ENCODE results near the gene TBCE.

DNA sequence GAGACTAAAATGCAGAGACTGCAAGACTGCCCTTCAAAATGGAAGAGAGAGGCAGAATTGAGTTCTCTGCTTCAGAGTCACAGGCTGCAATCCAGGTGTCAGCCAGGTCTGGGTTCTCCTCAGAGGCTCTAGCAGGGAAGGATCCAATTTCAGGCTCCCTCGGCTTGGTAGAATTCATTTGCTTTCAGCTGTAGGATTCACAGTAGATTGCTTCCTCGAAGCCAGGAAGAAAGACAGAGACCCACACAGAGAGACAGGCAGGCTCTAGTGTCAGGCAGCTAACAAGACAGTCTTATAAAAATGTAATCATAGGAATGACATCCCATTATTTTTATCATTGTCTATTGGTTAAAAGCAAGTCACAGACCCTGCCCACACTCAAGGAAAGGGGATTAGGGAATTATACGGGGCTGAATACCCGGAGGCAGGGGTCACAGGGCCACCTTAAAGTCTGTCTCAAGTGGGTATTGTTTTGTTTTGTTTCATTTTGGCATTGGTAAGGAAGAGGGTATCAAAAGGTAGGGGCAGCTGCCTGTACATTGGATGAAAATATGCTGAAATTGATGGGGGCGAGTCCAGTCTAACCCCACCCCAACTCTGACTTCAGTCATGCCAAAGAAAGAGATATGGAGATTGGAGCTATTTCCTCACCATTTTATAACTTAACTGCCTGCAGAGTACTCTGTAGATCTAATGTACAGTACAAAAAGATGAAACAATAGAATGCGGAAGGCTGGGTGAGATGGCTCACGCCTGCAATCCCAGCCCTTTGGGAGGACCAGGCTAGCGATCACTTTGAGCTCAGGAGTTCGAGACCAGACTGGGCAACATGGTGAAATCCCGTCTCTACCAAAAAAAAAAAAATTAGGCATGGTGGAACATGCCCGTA lies 9.5 kb upstream of the TBCE start:
- no peak for TF ChIP-seq CTCF (IDR thresholded peaks at IDR 0.05)
- no peak for TF ChIP-seq POLR2AphosphoS5 (IDR thresholded peaks at IDR 0.05)
